ENCODE measurements around the gene MME.

The MME gene

DNA sequence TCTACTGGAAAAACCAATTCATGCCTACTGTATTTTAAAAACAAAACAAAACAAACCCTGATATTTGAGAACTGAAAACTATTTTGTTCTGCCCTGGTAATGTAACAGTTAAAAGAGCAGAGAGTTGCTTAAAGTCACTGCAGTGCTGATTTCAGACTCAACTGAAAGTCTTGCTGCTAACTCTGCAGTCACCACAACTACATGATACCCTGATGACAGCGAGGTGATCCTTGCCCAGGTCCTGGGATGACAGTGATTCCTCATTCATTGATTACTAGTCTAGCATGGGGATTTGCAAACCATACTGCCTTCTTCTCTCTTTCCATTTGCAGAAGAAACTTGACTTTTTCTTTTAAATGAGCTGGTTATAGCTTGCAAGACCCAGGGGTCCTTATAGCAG is 67.5 kb downstream of the MME start:
- Histone ChIP-seq H3K4me3 (ENCODE audit: low read depth, low read length) (no peak overlapping the region), H3K36me3 (replicated peaks) (no peaks in the 10 kb centered on the region), H3K27me3 (replicated peaks) (no peaks in the 10 kb centered on the region), H3K27ac (no peak overlapping the region)
- no peak for DNase-seq
- TF ChIP-seq, protein P1, sequence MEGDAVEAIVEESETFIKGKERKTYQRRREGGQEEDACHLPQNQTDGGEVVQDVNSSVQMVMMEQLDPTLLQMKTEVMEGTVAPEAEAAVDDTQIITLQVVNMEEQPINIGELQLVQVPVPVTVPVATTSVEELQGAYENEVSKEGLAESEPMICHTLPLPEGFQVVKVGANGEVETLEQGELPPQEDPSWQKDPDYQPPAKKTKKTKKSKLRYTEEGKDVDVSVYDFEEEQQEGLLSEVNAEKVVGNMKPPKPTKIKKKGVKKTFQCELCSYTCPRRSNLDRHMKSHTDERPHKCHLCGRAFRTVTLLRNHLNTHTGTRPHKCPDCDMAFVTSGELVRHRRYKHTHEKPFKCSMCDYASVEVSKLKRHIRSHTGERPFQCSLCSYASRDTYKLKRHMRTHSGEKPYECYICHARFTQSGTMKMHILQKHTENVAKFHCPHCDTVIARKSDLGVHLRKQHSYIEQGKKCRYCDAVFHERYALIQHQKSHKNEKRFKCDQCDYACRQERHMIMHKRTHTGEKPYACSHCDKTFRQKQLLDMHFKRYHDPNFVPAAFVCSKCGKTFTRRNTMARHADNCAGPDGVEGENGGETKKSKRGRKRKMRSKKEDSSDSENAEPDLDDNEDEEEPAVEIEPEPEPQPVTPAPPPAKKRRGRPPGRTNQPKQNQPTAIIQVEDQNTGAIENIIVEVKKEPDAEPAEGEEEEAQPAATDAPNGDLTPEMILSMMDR (IDR thresholded peaks at IDR 0.05; ENCODE audit: low read depth, low read length, missing control alignments), result no peak
- in situ Hi-C loops (cut with HindIII; ENCODE audit: low pct_ligation_motif_present, low sequenced_read_pairs), result no loop called here

DNA sequence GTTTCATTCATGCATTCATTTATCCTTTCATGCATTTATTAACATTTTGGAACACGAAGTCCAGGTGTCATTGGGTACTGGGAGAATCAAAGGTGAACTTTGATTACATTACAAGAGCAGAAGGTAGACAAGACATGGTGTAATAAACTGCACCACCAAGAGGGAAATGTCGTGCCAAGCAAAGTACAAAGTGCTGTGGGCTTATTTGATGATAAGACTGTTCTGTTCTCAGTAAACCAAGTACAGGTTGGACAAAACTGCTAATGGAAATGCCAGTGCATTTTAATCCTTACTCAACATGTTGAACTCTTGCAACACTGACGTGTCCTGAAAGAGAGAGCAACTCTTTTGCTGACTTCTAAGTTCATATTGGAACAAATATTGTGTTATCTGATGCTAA is 69.4 kb downstream of the MME start:
- DNase-seq, result no peak
- Histone ChIP-seq H3K27ac (no peak overlapping the region), H3K4me3 (ENCODE audit: low read depth, low read length) (no peak overlapping the region), H3K36me3 (replicated peaks) (no peaks in the 10 kb centered on the region), H3K27me3 (replicated peaks) (no peaks in the 10 kb centered on the region)
- TF ChIP-seq, protein P1 (IDR thresholded peaks at IDR 0.05; ENCODE audit: low read depth, low read length, missing control alignments), result no peak
- in situ Hi-C loops (cut with HindIII; ENCODE audit: low pct_ligation_motif_present, low sequenced_read_pairs), result no loop called here

DNA sequence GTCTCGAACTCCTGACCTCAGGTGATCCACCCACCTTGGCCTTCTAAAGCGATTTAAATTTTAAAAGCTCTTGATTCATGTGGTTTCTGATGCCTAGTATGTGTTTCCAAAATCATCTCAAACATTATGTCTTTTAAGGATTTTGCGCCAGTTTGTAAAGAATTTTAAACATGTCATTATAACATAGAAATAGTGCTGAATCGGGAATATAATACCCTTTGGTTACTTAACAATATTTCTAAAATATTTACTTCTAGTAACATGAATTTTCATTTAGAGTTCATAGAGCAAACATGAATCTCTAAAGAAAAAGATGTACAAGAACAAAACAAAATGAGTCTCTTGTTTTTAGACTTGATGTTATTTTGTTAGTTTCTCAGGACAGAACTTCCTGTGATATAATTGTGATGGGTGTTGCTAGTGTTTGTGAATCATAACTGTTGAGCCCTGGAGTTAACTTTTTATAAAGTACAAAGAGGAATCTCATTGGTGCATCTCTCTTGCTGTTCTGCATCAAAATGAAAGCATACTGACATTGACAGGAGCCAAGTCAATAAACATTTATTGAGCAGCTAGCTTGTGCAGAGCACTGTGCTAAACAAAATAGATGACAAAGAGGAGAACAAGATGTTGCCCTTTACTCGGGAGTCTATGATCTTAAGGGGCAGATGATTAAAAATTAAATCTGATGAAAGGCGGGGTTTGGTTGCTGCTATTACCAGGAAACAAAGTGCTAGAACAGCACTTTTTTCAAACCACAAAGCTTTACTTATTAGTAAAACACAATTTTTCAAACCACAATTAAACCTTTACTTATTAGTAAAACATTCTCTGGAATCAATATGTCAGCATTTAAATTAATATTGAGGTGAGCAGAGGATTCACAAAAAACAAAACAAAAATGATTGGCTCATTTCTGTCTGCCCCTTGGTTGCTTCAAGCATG is 73.4 kb downstream of the MME start:
- no peaks in the 10 kb centered on the region for H3K36me3 ChIP-seq (replicated peaks)
- no peak overlapping the region for H3K4me3 ChIP-seq (ENCODE audit: low read depth, low read length)
- H3K27me3 ChIP-seq (replicated peaks), result no peaks in the 10 kb centered on the region
- TF ChIP-seq, protein P1 (IDR thresholded peaks at IDR 0.05; ENCODE audit: low read depth, low read length, missing control alignments), result no peak
- H3K27ac ChIP-seq, result no peak overlapping the region
- DNase-seq, result no peak
- in situ Hi-C loops (cut with HindIII; ENCODE audit: low pct_ligation_motif_present, low sequenced_read_pairs), result no loop called here

DNA sequence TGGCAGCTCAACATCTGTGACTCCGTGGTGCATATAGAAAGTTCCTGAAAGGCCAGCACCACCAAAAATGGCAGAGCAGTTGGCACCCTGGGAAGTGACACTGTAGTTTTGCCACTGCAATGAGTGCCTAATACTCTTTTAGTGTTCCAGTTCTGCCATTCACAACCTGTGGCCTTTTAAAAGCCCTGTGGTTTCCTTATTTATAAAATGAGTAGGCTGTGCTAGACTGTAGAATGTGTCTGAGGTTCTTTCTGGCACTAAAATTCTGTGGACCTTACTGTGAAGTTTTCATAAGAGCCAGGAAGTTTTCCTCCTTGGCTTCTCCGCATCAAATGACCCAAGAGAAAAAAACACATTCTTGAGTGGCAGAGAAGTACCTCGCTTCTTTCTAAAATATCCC is 74.1 kb downstream of the MME start:
- no peak overlapping the region for H3K4me3 ChIP-seq (ENCODE audit: low read depth, low read length)

DNA sequence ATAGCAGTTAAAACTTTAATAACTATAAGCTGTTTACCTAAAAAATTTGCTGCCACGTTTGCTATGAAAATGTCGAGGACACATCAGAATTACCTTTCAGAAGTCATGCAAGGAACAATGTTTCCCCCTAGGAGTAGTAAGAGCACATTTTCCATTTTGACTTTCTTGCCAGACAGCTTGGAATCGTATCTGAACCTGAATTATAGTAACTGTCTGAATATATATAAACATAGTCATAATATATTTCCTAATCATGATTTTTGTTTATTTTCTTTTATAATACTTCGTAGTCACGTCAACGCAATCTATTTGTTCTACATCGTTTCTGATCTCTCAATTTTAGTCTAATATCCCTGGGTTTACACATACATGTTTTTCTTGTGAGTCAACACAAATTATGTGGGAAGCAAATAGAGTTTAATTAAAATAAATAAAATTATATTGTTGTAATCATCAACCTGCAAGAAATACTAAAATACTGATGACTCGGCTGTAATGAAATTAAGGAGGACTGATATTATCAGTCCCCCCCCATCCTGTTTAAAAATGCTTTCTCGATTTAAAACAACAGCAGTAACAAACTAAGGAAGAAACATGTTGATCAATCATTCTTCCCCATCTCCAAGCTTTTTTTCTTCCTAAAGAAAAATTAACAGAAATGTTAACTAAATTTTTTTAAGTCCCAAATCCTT is 78.4 kb downstream of the MME start:
- in situ Hi-C loops (cut with HindIII; ENCODE audit: low pct_ligation_motif_present, low sequenced_read_pairs), result no loop called here
- no peak overlapping the region for H3K4me3 ChIP-seq (ENCODE audit: low read depth, low read length)
- no peak for DNase-seq
- TF ChIP-seq, protein P1 (IDR thresholded peaks at IDR 0.05; ENCODE audit: low read depth, low read length, missing control alignments), result no peak
- H3K27ac ChIP-seq, result no peak overlapping the region
- no peaks in the 10 kb centered on the region for H3K36me3 ChIP-seq (replicated peaks)
- no peaks in the 10 kb centered on the region for H3K27me3 ChIP-seq (replicated peaks)

More for the DNA sequence above, 74.1 kb downstream of the MME start:
- TF ChIP-seq, protein P1 (IDR thresholded peaks at IDR 0.05; ENCODE audit: low read depth, low read length, missing control alignments), result no peak
- in situ Hi-C loops (cut with HindIII; ENCODE audit: low pct_ligation_motif_present, low sequenced_read_pairs), result no loop called here
- Histone ChIP-seq H3K27me3 (replicated peaks) (no peaks in the 10 kb centered on the region), H3K36me3 (replicated peaks) (no peaks in the 10 kb centered on the region), H3K27ac (no peak overlapping the region)
- DNase-seq, result no peak
